Ectodermal cell (in vitro differentiated cells): Measurements from ENCODE around the gene SHLD1.
"Not testable (repeated sequence)": the region's sequence is repeated elsewhere in the genome, so short reads cannot be mapped to it uniquely, and the experiment has no call there.

Source experiments
- H3K27ac ChIP-seq: 2 replicates; pipeline ENCODE4 v1.7.0; 2013; ENCODE audit warnings: mild to moderate bottlenecking, low read depth, low read length; ENCODE audit not compliant: insufficient read depth, poor library complexity, severe bottlenecking
- H3K27me3 ChIP-seq: 2 replicates; pipeline ENCODE4 v1.7.0; 2013; ENCODE audit warnings: mild to moderate bottlenecking, low read length; ENCODE audit not compliant: insufficient read depth, control insufficient read depth, poor library complexity, severe bottlenecking
- H3K36me3 ChIP-seq: one replicate; pipeline ENCODE4 v1.7.0; 2013; ENCODE audit warnings: low read length; ENCODE audit not compliant: control insufficient read depth, insufficient read depth
- H3K4me1 ChIP-seq: one replicate; pipeline ENCODE4 v1.7.0; 2013; ENCODE audit warnings: low read length; ENCODE audit not compliant: control insufficient read depth, insufficient read depth
- H3K4me3 ChIP-seq: 2 replicates; pipeline ENCODE4 v1.7.0; 2013; ENCODE audit warnings: low read depth, low read length, control low read depth; ENCODE audit not compliant: insufficient read depth
- H3K9me3 ChIP-seq: 2 replicates; pipeline ENCODE4 v1.7.0; 2013; ENCODE audit warnings: mild to moderate bottlenecking, low read length, moderate library complexity; ENCODE audit not compliant: control insufficient read depth
- WGBS, 2 experiments: methylation state at CpG; one replicate each; pipeline ENCODE4 v1.1.7; 2013; ENCODE audit warnings: missing lambda C conversion rate in 2 of 2; 5-methylcytosine and 5-hydroxymethylcytosine counted together

The SHLD1 gene

DNA sequence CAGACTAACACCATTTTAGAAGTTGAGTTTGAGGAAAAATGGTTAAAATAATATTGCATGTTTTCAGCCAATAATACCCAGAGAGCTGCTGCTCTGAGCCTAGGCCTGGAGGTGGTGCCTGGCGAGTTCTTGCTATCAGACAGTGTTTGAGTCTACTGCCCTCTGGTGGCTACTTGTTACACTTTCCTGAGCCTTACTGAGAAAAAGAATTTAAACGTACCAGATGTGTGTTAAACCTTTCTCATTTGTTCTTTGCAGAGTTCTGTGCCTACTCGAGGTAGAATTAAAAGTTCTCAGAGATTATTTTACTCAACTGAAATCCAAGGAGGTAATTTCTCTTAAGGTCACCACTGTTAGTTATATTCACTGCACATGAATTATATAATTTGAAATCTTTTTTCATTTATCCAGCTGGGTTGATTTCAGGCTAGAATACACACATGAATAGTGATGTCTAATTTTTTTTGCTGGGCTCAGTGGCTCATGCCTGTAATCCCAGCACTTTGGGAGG lies 38.2 kb downstream of the SHLD1 start:
- Histone ChIP-seq H3K36me3 (no peaks in the 10 kb centered on the region), H3K27me3 (no peaks in the 10 kb centered on the region), H3K27ac (no peak overlapping the region), H3K4me3 (no peak overlapping the region), H3K4me1 (peaks cover 5% of the 10 kb centered on the region), H3K9me3 (no peaks in the 10 kb centered on the region)
- 16 to 23% methylated on average over 3 of the region's 3 CpGs for WGBS, 2 experiments

GRCh38 chr20:5789827-5790226 lies 39.6 kb downstream of the SHLD1 start:
- Histone ChIP-seq H3K27me3 (no peaks in the 10 kb centered on the region), H3K4me3 (no peak overlapping the region), H3K4me1 (peaks cover 5% of the 10 kb centered on the region), H3K9me3 (no peaks in the 10 kb centered on the region), H3K27ac (no peak overlapping the region), H3K36me3 (no peaks in the 10 kb centered on the region)
- WGBS, 2 experiments, result 86 to 93% methylated on average over 2 of the region's 2 CpGs

GRCh38 chr20:5793916-5794315 lies 43.7 kb downstream of the SHLD1 start:
- Histone ChIP-seq H3K27me3 (no peaks in the 10 kb centered on the region), H3K4me3 (no peak overlapping the region), H3K9me3 (no peaks in the 10 kb centered on the region), H3K4me1 (no peaks in the 10 kb centered on the region), H3K27ac (no peak overlapping the region), H3K36me3 (no peaks in the 10 kb centered on the region)
- 86 to 90% methylated on average over 2 of the region's 2 CpGs for WGBS, 2 experiments

GRCh38 chr20:5796331-5797040 lies 46.3 kb downstream of the SHLD1 start:
- Histone ChIP-seq H3K36me3 (no peaks in the 10 kb centered on the region), H3K9me3 (no peaks in the 10 kb centered on the region), H3K27me3 (no peaks in the 10 kb centered on the region), H3K4me3 (no peak overlapping the region), H3K27ac (no peak overlapping the region), H3K4me1 (no peaks in the 10 kb centered on the region)
- 49 to 68% methylated on average over 7 to 8 of the region's 8 CpGs for whole genome bisulfite sequencing, 2 experiments

- 91% methylated on average over 1 of the region's 1 CpG for WGBS, 2 experiments
- no peaks in the 10 kb centered on the region for H3K4me1 ChIP-seq
These were observed 47.0 kb downstream of the SHLD1 start for GRCh38 chr20:5797165-5797564.

DNA sequence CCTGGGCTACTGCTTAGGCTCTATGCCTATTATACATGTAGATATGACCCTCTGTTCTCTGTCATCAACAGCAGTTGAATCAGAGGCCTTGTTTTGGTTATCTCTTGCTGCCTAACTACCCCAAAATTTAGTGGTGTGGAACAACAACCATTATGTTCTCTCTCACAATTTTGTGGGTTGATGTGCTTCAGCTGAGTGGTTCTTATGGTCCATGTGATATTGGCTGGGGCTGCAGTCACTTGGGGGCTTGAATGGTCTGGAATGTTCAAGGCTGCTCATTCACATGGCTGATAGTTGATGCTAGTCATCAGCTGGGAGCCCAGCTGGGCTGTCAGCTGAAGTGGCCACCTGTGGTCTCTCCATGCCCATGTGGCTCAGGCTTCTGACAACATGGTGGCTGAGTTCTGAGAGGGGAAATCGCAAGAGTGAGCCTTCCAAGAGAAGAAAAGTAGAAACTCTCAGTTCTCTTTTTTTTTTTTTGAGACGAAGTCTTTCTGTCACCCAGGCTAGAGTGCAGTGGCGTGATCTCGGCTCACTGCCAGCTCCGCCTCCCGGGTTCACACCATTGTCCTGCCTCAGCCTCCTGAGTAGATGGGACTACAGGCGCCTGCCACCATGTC lies 47.8 kb downstream of the SHLD1 start:
- H3K27me3 ChIP-seq, result no peaks in the 10 kb centered on the region
- H3K9me3 ChIP-seq, result no peaks in the 10 kb centered on the region
- H3K4me1 ChIP-seq, result no peaks in the 10 kb centered on the region
- no peak overlapping the region for H3K4me3 ChIP-seq
- H3K36me3 ChIP-seq, result no peaks in the 10 kb centered on the region
- 77 to 94% methylated on average over 6 to 7 of the region's 7 CpGs for WGBS, 2 experiments
- H3K27ac ChIP-seq, result no peak overlapping the region

More at GRCh38 chr20:5797165-5797564, 47.0 kb downstream of the SHLD1 start:
- no peaks in the 10 kb centered on the region for H3K36me3 ChIP-seq
- no peak overlapping the region for H3K4me3 ChIP-seq
- H3K9me3 ChIP-seq, result no peaks in the 10 kb centered on the region
- H3K27me3 ChIP-seq, result no peaks in the 10 kb centered on the region
- no peak overlapping the region for H3K27ac ChIP-seq

DNA sequence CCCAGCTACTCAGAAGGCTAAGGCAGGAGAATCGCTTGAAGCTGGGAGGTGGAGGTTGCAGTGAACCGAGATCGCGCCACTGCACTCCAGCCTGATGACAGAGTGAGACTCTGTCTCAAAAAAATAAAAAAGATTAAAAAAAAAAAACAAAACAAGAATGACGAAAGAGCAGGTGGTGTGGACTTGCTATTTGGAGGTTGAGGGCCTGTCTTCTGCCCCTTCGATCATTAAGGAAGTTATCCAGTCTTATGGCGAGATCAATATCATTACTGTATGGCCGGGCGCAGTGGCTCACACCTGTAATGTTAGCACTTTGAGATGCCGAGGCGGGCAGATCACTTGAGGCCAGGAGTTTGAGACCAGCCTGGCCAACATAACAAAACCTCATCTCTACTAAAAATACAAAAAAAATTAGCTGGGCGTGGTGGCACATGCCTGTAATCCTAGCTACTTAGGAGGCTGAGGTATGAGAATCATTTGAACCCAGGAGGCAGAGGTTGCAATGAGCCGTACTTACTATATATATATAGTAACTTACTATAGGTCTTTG lies 53.6 kb downstream of the SHLD1 start:
- H3K27ac ChIP-seq, H3K36me3 ChIP-seq, H3K4me1 ChIP-seq, H3K4me3 ChIP-seq, H3K9me3 ChIP-seq, H3K27me3 ChIP-seq: not testable (repeated sequence)
- WGBS, 2 experiments, result 85 to 93% methylated on average over 12 of the region's 13 CpGs

- no peak overlapping the region for H3K27ac ChIP-seq
- H3K4me3 ChIP-seq, result no peak overlapping the region
- no peaks in the 10 kb centered on the region for H3K9me3 ChIP-seq
- no peaks in the 10 kb centered on the region for H3K4me1 ChIP-seq
- H3K27me3 ChIP-seq, result no peaks in the 10 kb centered on the region
- 84 to 89% methylated on average over 7 of the region's 7 CpGs for WGBS, 2 experiments
- no peaks in the 10 kb centered on the region for H3K36me3 ChIP-seq
These were observed 56.5 kb downstream of the SHLD1 start for GRCh38 chr20:5806457-5807263.

GRCh38 chr20:5807431-5807830 lies 57.2 kb downstream of the SHLD1 start:
- no peaks in the 10 kb centered on the region for H3K27me3 ChIP-seq
- 85 to 95% methylated on average over 3 of the region's 3 CpGs for WGBS, 2 experiments

DNA sequence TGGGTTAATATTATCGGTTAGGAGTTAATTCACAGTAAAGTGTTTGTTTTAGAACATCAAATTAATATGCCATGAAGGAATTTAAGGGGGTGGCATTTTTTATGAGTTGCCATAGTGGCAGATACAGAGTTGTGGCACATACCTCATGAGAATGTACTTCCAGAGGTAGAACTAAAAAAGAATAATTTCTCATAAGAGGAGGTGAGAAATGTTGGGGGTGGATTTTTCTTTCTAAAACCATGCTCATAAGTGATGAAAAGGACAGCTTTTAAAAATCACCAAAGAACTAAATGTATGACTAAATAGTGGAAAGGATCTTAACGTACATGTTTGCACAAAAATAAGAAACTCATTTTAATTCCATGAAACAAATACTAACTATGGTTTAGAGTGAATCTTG lies 58.7 kb downstream of the SHLD1 start:
- H3K27me3 ChIP-seq, result no peaks in the 10 kb centered on the region
- WGBS, 2 experiments, result 94 to 100% methylated on average over 1 of the region's 2 CpGs
- no peaks in the 10 kb centered on the region for H3K4me1 ChIP-seq
- no peak overlapping the region for H3K4me3 ChIP-seq
- no peak overlapping the region for H3K27ac ChIP-seq
- no peaks in the 10 kb centered on the region for H3K9me3 ChIP-seq
- no peaks in the 10 kb centered on the region for H3K36me3 ChIP-seq

More at GRCh38 chr20:5807431-5807830, 57.2 kb downstream of the SHLD1 start:
- Histone ChIP-seq H3K4me3 (no peak overlapping the region), H3K36me3 (no peaks in the 10 kb centered on the region), H3K27ac (no peak overlapping the region), H3K9me3 (no peaks in the 10 kb centered on the region), H3K4me1 (no peaks in the 10 kb centered on the region)
